SK-N-SH (cell line): ENCODE measurements around the gene HIGD1C. TPM values are rescaled to one million over a fixed set of nuclear protein-coding genes. Genes with fewer than 3 reads are reported as not detected.

ENCODE experiments used
- CTCF ChIA-PET: fragments of 300-600, 350-600 bp; formaldehyde crosslinking; extraction: SDS; loops from one replicate; lab custom pipeline; 2021; lab: Yijun Ruan, JAX
- POLR2A ChIA-PET: fragments of 350-600 bp; sonication (Branson Sonifier 250); formaldehyde crosslinking; extraction: SDS; loops from one replicate; lab custom pipeline; 2020; ENCODE audit warnings: antibody characterized with exemption, inconsistent platforms; lab: Yijun Ruan, JAX
- DNase-seq: peaks from one replicate; pipeline ENCODE4 v3.0.0; 2012
- H2AFZ ChIP-seq: fragments of 200-600 bp; sonication (generic); 2 replicates; pipeline ENCODE4 v1.8.1; 2016; ENCODE audit warnings: antibody characterized with exemption, mild to moderate bottlenecking, low read depth
- H3F3A ChIP-seq: fragments of 200-600 bp; sonication (generic); replicated peaks from 2 replicates; pipeline ENCODE3; 2016; ENCODE audit warnings: antibody characterized with exemption, mild to moderate bottlenecking; ENCODE audit not compliant: insufficient read depth
- H3K27ac ChIP-seq, 2 experiments: fragments of 200-500 bp in 1 of 2; fragments of 200-600 bp in 1 of 2; sonication (Bioruptor generic) in 1 of 2; sonication (generic), shearing (Covaris generic) in 1 of 2; 2 replicates each; pipeline versions ENCODE4 v1.5.1 to v1.6.1; 2014 to 2016; ENCODE audit warnings: low read depth in 2 of 2, inconsistent platforms in 1 of 2, low read length in 1 of 2, mild to moderate bottlenecking in 1 of 2, mixed read lengths in 1 of 2
- H3K27me3 ChIP-seq: fragments of 200-600 bp; sonication (generic), shearing (Covaris generic); 2 replicates; pipeline ENCODE4 v1.6.1; 2016; ENCODE audit warnings: mixed run types; ENCODE audit not compliant: insufficient read depth
- H3K36me3 ChIP-seq, 2 experiments: fragments of 200-500 bp in 1 of 2; fragments of 200-600 bp in 1 of 2; sonication (Bioruptor generic) in 1 of 2; sonication (generic) in 1 of 2; replicated peaks in 1 of 2; 2 replicates each; pipeline versions ENCODE3 to v1.5.1; 2014 to 2016; ENCODE audit warnings: low read length in 1 of 2, mild to moderate bottlenecking in 1 of 2; ENCODE audit not compliant: insufficient read depth in 2 of 2, control insufficient read depth in 1 of 2
- H3K4me1 ChIP-seq, 2 experiments: fragments of 200-500 bp in 1 of 2; fragments of 200-600 bp in 1 of 2; sonication (Bioruptor generic) in 1 of 2; sonication (generic), shearing (Covaris generic) in 1 of 2; 2 replicates each; pipeline versions ENCODE4 v1.5.1 to v1.6.1; 2014 to 2016; ENCODE audit warnings: low read depth in 1 of 2, low read length in 1 of 2, mixed run types in 1 of 2; ENCODE audit not compliant: insufficient read depth in 2 of 2, control insufficient read depth in 1 of 2
- H3K4me2 ChIP-seq: fragments of 200-600 bp; sonication (generic), shearing (Covaris generic); 2 replicates; pipeline ENCODE4 v1.6.1; 2017; ENCODE audit warnings: mixed run types
- H3K4me3 ChIP-seq, 2 experiments: fragments of 200-500 bp in 1 of 2; fragments of 200-600 bp in 1 of 2; sonication (Bioruptor generic) in 1 of 2; sonication (generic), shearing (Covaris generic) in 1 of 2; 2 replicates each; pipeline versions ENCODE4 v1.5.1 to v1.8.1; 2014 to 2016; ENCODE audit warnings: low read depth in 2 of 2, inconsistent platforms in 1 of 2, low read length in 1 of 2, mild to moderate bottlenecking in 1 of 2, mixed read lengths in 1 of 2, moderate library complexity in 1 of 2
- H3K79me2 ChIP-seq: fragments of 200-600 bp; sonication (generic); 2 replicates; pipeline ENCODE4 v1.8.1; 2017; ENCODE audit warnings: mild to moderate bottlenecking; ENCODE audit not compliant: insufficient read depth
- H3K9ac ChIP-seq: fragments of 200-600 bp; sonication (generic); 2 replicates; pipeline ENCODE4 v1.6.1; 2017; ENCODE audit warnings: mixed run types
- H3K9me2 ChIP-seq: fragments of 200-600 bp; sonication (generic); 2 replicates; pipeline ENCODE4 v1.6.1; 2017; ENCODE audit warnings: mixed run types
- H3K9me3 ChIP-seq: fragments of 200-600 bp; sonication (generic); 2 replicates; pipeline ENCODE4 v1.6.1; 2017; ENCODE audit warnings: mixed run types, mild to moderate bottlenecking, moderate library complexity
- H4K20me1 ChIP-seq: fragments of 200-600 bp; sonication (generic); 2 replicates; pipeline ENCODE4 v1.6.1; 2017; ENCODE audit warnings: mild to moderate bottlenecking, mixed run types; ENCODE audit not compliant: insufficient read depth
- ELF1 ChIP-seq: IDR thresholded peaks from 2 replicates; pipeline ENCODE4 v1.4.0; 2012
- FOSL2 ChIP-seq: IDR thresholded peaks from 2 replicates; pipeline ENCODE4 v1.4.0; 2012; ENCODE audit warnings: low read depth, mild to moderate bottlenecking, moderate library complexity, borderline replicate concordance
- GABPA ChIP-seq: IDR thresholded peaks from 2 replicates; pipeline ENCODE4 v1.4.0; 2012; ENCODE audit warnings: low read depth, mild to moderate bottlenecking
- GATA2 ChIP-seq: sonication (generic); formaldehyde crosslinking; IDR thresholded peaks from 2 replicates; pipeline ENCODE4 v1.5.0; 2020; ENCODE audit warnings: mild to moderate bottlenecking, missing genetic modification reagents
- NRF1 ChIP-seq: IDR thresholded peaks from 2 replicates; pipeline ENCODE4 v1.6.1; 2012; ENCODE audit warnings: low read depth, mild to moderate bottlenecking, low read length
- PBX3 ChIP-seq: IDR thresholded peaks from 2 replicates; pipeline ENCODE4; 2012
- REST ChIP-seq: IDR thresholded peaks from 2 replicates; pipeline ENCODE4 v1.6.1; 2012; ENCODE audit warnings: mild to moderate bottlenecking, low read depth, low read length, moderate library complexity
- WGBS: methylation state at CpG from one replicate; pipeline ENCODE4 v1.1.6; 2017; ENCODE audit warnings: low lambda C conversion rate; 5-methylcytosine and 5-hydroxymethylcytosine counted together
- polyA plus RNA-seq, 3 experiments: library from polyadenylated mRNA; depleted of rRNA; stranded (reverse); fragments of >200 nt; gene quantifications; 2 replicates each; pipeline ENCODE4 v1.2.3, GENCODE V29; 2012
- TF ChIP-seq, protein P1 (sequence below): fragments of 150-350 bp; IDR thresholded peaks from 2 replicates; pipeline ENCODE4 v1.6.1; 2017; ENCODE audit warnings: antibody characterized with exemption, low read length, low read depth, borderline replicate concordance

Gene HIGD1C
- polyA plus RNA-seq, 1 of the 3 experiments (the other 2 are of a cell fraction) = not detected

DNA sequence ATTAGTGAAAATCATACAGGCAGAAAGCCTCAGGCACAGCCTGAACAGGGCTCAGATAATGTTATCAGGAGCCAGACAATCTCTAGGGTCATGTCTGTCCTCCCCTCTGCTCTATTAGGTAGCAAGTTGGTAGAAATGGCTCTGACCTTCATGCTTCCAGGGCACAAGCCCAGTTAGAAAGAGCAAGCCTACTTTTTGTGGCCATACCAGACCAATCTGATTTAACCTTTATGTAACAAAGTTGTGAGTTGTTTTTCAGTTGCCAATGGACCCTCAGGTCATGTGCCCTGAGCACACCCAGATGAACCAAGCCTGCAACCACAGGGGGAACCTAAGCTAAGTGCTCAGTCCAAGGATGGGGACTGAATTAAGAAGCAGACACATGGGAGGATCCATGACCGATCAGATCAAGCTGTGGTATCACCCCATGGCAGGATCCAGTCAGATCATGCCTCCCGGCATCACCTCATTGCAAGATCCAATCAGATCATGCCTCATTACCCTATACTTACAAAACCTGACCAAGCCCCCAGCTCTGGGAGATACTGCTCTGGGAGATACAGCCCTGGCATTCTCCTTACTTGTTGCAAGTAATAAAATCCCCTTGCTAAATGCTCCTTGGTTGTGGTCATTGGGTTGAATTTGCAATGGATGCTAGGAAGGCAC lies 18.8 kb upstream of the HIGD1C start (continued):
- TF ChIP-seq REST = no peak
- TF ChIP-seq NRF1 = no peak

DNA sequence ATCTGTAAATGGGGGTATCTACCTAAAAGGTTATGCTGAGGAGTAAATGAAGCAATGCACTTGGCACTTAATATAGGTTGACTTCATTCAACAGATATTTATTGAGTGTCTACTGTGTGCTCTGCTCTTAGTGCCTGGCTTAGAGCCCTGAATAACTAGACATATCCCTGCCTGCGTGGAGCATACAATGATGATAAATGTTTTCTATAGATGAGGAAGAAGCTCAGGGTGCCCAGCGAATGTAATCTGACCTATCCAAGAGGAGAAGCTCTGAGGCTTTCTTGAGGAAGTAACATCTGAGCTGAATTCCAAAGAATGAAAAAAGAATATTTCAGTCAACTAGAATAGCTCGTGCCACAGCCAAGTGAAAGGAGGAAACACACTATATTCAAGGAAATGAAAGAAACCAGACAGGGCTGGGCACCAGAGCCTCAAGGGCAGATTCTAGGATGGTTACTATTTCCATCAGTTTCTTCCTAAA lies 17.9 kb upstream of the HIGD1C start:
- no peaks in the 10 kb centered on the region for H4K20me1 ChIP-seq
- TF ChIP-seq FOSL2 (no peak), PBX3 (peak; percentile 20; the same call in 1 of the 2 replicates), GATA2 (CRISPR knock-in tag) (no peak), REST (no peak), GABPA (no peak), ELF1 (no peak)
- TF ChIP-seq, protein P1, sequence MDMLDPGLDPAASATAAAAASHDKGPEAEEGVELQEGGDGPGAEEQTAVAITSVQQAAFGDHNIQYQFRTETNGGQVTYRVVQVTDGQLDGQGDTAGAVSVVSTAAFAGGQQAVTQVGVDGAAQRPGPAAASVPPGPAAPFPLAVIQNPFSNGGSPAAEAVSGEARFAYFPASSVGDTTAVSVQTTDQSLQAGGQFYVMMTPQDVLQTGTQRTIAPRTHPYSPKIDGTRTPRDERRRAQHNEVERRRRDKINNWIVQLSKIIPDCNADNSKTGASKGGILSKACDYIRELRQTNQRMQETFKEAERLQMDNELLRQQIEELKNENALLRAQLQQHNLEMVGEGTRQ = no peak
- TF ChIP-seq, all 33 proteins: peak for 1
- peak overlapping the region in 1 of 2 experiments; percentile 29; a peak in 2 of 4 replicates for H3K27ac ChIP-seq
- no peak overlapping the region for H3K9ac ChIP-seq
- no peaks in the 10 kb centered on the region for H3K9me3 ChIP-seq
- peaks cover 0 to 3% of the 10 kb centered on the region in 2 experiments for H3K36me3 ChIP-seq
- H3K79me2 ChIP-seq = no peaks in the 10 kb centered on the region
- H3K4me1 ChIP-seq = peaks cover 0 to 6% of the 10 kb centered on the region in 2 experiments; a peak in 1 of 4 replicates
- ChIA-PET CTCF (no interaction called here), POLR2A (no interaction called here)
- 56% methylated on average over 3 of the region's 3 CpGs for WGBS
- no peak overlapping the region; the same call in 1 of the 2 replicates for H2AFZ ChIP-seq
- H3K4me3 ChIP-seq = no peak overlapping the region
- H3F3A ChIP-seq = no peaks in the 10 kb centered on the region
- H3K9me2 ChIP-seq = no peaks in the 10 kb centered on the region
- H3K27me3 ChIP-seq = no peaks in the 10 kb centered on the region
- no peak overlapping the region for H3K4me2 ChIP-seq
- no peak for DNase-seq
